Activated T-helper 2 cell treated with anti-CD3 and anti-CD28 coated beads, Interferon-gamma antibody, Interleukin-2, Interleukin-4, amounts not matched to agents 10 μg/mL and 5 μg/mL and 100 μg/mL, durations not matched to agents 14 hours and 24 hours and 36 hours (primary cell): Measurements from ENCODE around the gene PCDHGC3. TPM values are rescaled to one million over a fixed set of nuclear protein-coding genes. Genes with fewer than 3 reads are reported as not detected.

Experiments used
- DNase-seq: peaks from one replicate; pipeline ENCODE4 v3.0.0; 2021; ENCODE audit warnings: low spot score
- H3K27ac Mint-ChIP-seq: one replicate; pipeline ENCODE4 v1.8.0; 2021; ENCODE audit warnings: mixed read lengths
- H3K27me3 Mint-ChIP-seq: one replicate; pipeline ENCODE4 v1.8.0; 2021; ENCODE audit warnings: low read depth, mixed read lengths
- H3K36me3 Mint-ChIP-seq: one replicate; pipeline ENCODE4 v1.8.0; 2021; ENCODE audit warnings: low read depth, mixed read lengths
- H3K4me1 Mint-ChIP-seq: one replicate; pipeline ENCODE4 v1.8.0; 2021; ENCODE audit warnings: low read depth, mixed read lengths
- H3K4me3 Mint-ChIP-seq: one replicate; pipeline ENCODE4 v1.8.0; 2021; ENCODE audit warnings: low read depth, mild to moderate bottlenecking, moderate library complexity, mixed read lengths
- H3K9me3 Mint-ChIP-seq: one replicate; pipeline ENCODE4 v1.8.0; 2021; ENCODE audit warnings: mixed read lengths
- intact Hi-C: fragments of 100-400 bp; cut with micrococcal nuclease; formaldehyde crosslinking; loops from one replicate; pipeline ENCODE4 v1.15.1; 2023
- total RNA-seq: library from RNA; stranded (reverse); gene quantifications from 2 replicates; pipeline ENCODE4 v1.2.3, GENCODE V29; 2022

Gene PCDHGC3
- total RNA-seq, 1 donor from 2014 or later, result 0.21 TPM

GRCh38 chr5:141476132-141476911 lies 556 bp downstream of the PCDHGC3 start:
- no peak overlapping the region for H3K27ac Mint-ChIP-seq
- intact Hi-C loops, result loop anchor here (5.0 kb wide), 2 partner anchors 36 to 54 kb away; partner anchors contain the start of gene PCDHGA11

GRCh38 chr5:141477044-141477575 lies 1.3 kb downstream of the PCDHGC3 start:
- intact Hi-C loops, result loop anchor here (5.0 kb wide), 2 partner anchors 35 to 55 kb away; partner anchors contain the start of gene PCDHGA11
- Mint-ChIP-seq H3K4me3 (peak overlapping the region; percentile 85), H3K36me3 (peaks cover 2% of the 10 kb centered on the region), H3K4me1 (peaks cover 12% of the 10 kb centered on the region), H3K27ac (no peak overlapping the region), H3K9me3 (no peaks in the 10 kb centered on the region), H3K27me3 (peaks cover 76% of the 10 kb centered on the region)
- no peak for DNase-seq

More at GRCh38 chr5:141476132-141476911, 556 bp downstream of the PCDHGC3 start:
- Mint-ChIP-seq H3K4me1 (peaks cover 12% of the 10 kb centered on the region), H3K36me3 (peaks cover 2% of the 10 kb centered on the region), H3K9me3 (no peaks in the 10 kb centered on the region), H3K27me3 (peaks cover 76% of the 10 kb centered on the region), H3K4me3 (peak overlapping the region; percentile 85)
- no peak for DNase-seq

GRCh38 chr5:141477815-141478214 lies 2.0 kb downstream of the PCDHGC3 start:
- H3K27me3 Mint-ChIP-seq, result peaks cover 81% of the 10 kb centered on the region
- intact Hi-C loops, result loop anchor here (5.0 kb wide), 2 partner anchors 34 to 56 kb away; partner anchors contain the start of gene PCDHGA11
- H3K9me3 Mint-ChIP-seq, result no peaks in the 10 kb centered on the region
- no peak overlapping the region for H3K4me3 Mint-ChIP-seq
- no peak overlapping the region for H3K27ac Mint-ChIP-seq
- peaks cover 12% of the 10 kb centered on the region for H3K4me1 Mint-ChIP-seq
- DNase-seq, result no peak
- H3K36me3 Mint-ChIP-seq, result peaks cover 2% of the 10 kb centered on the region

GRCh38 chr5:141478321-141478945 lies 2.7 kb downstream of the PCDHGC3 start:
- Mint-ChIP-seq H3K36me3 (peaks cover 2% of the 10 kb centered on the region), H3K4me1 (peaks cover 12% of the 10 kb centered on the region), H3K4me3 (no peak overlapping the region), H3K27ac (no peak overlapping the region), H3K27me3 (peaks cover 83% of the 10 kb centered on the region), H3K9me3 (no peaks in the 10 kb centered on the region)
- intact Hi-C loops, result loop anchor here (5.0 kb wide), 2 partner anchors 34 to 56 kb away; partner anchors contain the start of gene PCDHGA11
- DNase-seq, result no peak

GRCh38 chr5:141479776-141480175 lies 4.0 kb downstream of the PCDHGC3 start:
- Mint-ChIP-seq H3K4me1 (peaks cover 12% of the 10 kb centered on the region), H3K9me3 (no peaks in the 10 kb centered on the region), H3K27me3 (peaks cover 84% of the 10 kb centered on the region), H3K4me3 (no peak overlapping the region), H3K27ac (no peak overlapping the region), H3K36me3 (peaks cover 2% of the 10 kb centered on the region)
- intact Hi-C loops, result loop anchor here (5.0 kb wide), 2 partner anchors 33 to 57 kb away; partner anchors contain the start of gene PCDHGA11
- DNase-seq, result no peak

- Mint-ChIP-seq H3K9me3 (no peaks in the 10 kb centered on the region), H3K4me1 (peaks cover 1% of the 10 kb centered on the region), H3K36me3 (no peaks in the 10 kb centered on the region), H3K27me3 (peaks cover 74% of the 10 kb centered on the region), H3K27ac (no peak overlapping the region), H3K4me3 (no peak overlapping the region)
- no peak for DNase-seq
- intact Hi-C loops, result no loop called here
Measured at GRCh38 chr5:141483902-141484301, 8.1 kb downstream of the PCDHGC3 start.

- intact Hi-C loops, result no loop called here
- no peaks in the 10 kb centered on the region for H3K9me3 Mint-ChIP-seq
- H3K4me1 Mint-ChIP-seq, result peaks cover 1% of the 10 kb centered on the region
- peaks cover 73% of the 10 kb centered on the region for H3K27me3 Mint-ChIP-seq
- no peaks in the 10 kb centered on the region for H3K36me3 Mint-ChIP-seq
- H3K27ac Mint-ChIP-seq, result no peak overlapping the region
- H3K4me3 Mint-ChIP-seq, result no peak overlapping the region
- DNase-seq, result no peak
Measured at GRCh38 chr5:141484310-141484640, 8.5 kb downstream of the PCDHGC3 start.

- Mint-ChIP-seq H3K36me3 (no peaks in the 10 kb centered on the region), H3K4me3 (no peak within 1 kb of the TSS), H3K27ac (no peak within 1 kb of the TSS)
Measured at GRCh38 chr5:141484641-141485311, 9.0 kb downstream of the PCDHGC3 start, which contains the start of gene PCDHGC4. Gene PCDHGC4 (plus strand): TSS chr5:141485030. CDS start chr5:141485174, 144 bp downstream.

GRCh38 chr5:141485321-141486055 lies 9.7 kb downstream of the PCDHGC3 start:
- Mint-ChIP-seq H3K27ac (no peak overlapping the region), H3K4me3 (no peak overlapping the region)
- DNase-seq, result no peak

More at GRCh38 chr5:141484641-141485311, 9.0 kb downstream of the PCDHGC3 start, which contains the start of gene PCDHGC4:
- Mint-ChIP-seq H3K4me1 (peaks cover 1% of the 10 kb centered on the region), H3K27me3 (peaks cover 68% of the 10 kb centered on the region), H3K9me3 (no peaks in the 10 kb centered on the region)
- no peak for DNase-seq
- intact Hi-C loops, result no loop called here

GRCh38 chr5:141486091-141486490 lies 10.3 kb downstream of the PCDHGC3 start:
- intact Hi-C loops, result no loop called here
- Mint-ChIP-seq H3K27me3 (peaks cover 72% of the 10 kb centered on the region), H3K36me3 (no peaks in the 10 kb centered on the region), H3K9me3 (no peaks in the 10 kb centered on the region), H3K4me1 (peaks cover 1% of the 10 kb centered on the region), H3K4me3 (no peak overlapping the region), H3K27ac (no peak overlapping the region)
- DNase-seq, result no peak

More at GRCh38 chr5:141485321-141486055, 9.7 kb downstream of the PCDHGC3 start:
- Mint-ChIP-seq H3K4me1 (peaks cover 1% of the 10 kb centered on the region), H3K9me3 (no peaks in the 10 kb centered on the region), H3K27me3 (peaks cover 70% of the 10 kb centered on the region), H3K36me3 (no peaks in the 10 kb centered on the region)
- intact Hi-C loops, result no loop called here

- H3K4me3 Mint-ChIP-seq, result no peak overlapping the region
Measured at GRCh38 chr5:141487131-141487530, 11.4 kb downstream of the PCDHGC3 start.

More at GRCh38 chr5:141487131-141487530, 11.4 kb downstream of the PCDHGC3 start:
- H3K9me3 Mint-ChIP-seq, result no peaks in the 10 kb centered on the region
- H3K36me3 Mint-ChIP-seq, result no peaks in the 10 kb centered on the region
- H3K4me1 Mint-ChIP-seq, result peaks cover 4% of the 10 kb centered on the region
- H3K27ac Mint-ChIP-seq, result no peak overlapping the region
- intact Hi-C loops, result no loop called here
- DNase-seq, result no peak
- H3K27me3 Mint-ChIP-seq, result peaks cover 74% of the 10 kb centered on the region
